HG02973 (cell line): Measurements from ENCODE around the gene WDR86.

Experiments used
- ATAC-seq: cut with Tn5 transposase; IDR thresholded peaks from one replicate; pipeline ENCODE4 v1.9.1; 2021; ENCODE audit warnings: moderate library complexity; ENCODE audit not compliant: unreplicated experiment

The WDR86 gene

GRCh38 chr7:151428378-151429236, 18.8 kb upstream of the WDR86 start:
- no peak for ATAC-seq

GRCh38 chr7:151427705-151428377, 18.0 kb upstream of the WDR86 start:
- no peak for ATAC-seq

GRCh38 chr7:151426904-151427704, 17.3 kb upstream of the WDR86 start:
- ATAC-seq = no peak

- ATAC-seq = no peak
These were observed 16.6 kb upstream of the WDR86 start for GRCh38 chr7:151426441-151426903.

GRCh38 chr7:151425670-151426440, 16.0 kb upstream of the WDR86 start:
- no peak for ATAC-seq

GRCh38 chr7:151424799-151425198, 15.0 kb upstream of the WDR86 start:
- ATAC-seq = no peak

GRCh38 chr7:151423936-151424335, 14.1 kb upstream of the WDR86 start:
- ATAC-seq = no peak

DNA sequence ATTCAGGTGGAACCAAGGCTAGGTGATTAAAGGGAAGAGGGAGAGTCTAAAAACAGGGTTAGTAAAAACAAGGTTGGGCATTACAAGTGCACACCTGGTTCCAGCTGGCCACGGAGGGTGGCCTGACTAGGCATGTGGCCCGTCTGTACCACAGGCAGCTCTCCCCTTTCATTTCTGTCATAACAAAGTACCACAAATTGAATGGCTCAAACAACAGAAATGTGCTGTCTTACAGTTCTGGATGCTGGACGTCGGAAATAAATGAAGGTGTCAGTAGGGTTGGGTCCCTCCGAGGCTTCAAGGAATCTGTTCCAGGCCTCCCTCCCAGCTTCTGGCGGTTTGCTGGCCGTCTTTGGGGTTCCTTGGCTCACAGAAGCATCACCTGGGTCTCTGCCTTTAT, 13.4 kb upstream of the WDR86 start:
- no peak for ATAC-seq

DNA sequence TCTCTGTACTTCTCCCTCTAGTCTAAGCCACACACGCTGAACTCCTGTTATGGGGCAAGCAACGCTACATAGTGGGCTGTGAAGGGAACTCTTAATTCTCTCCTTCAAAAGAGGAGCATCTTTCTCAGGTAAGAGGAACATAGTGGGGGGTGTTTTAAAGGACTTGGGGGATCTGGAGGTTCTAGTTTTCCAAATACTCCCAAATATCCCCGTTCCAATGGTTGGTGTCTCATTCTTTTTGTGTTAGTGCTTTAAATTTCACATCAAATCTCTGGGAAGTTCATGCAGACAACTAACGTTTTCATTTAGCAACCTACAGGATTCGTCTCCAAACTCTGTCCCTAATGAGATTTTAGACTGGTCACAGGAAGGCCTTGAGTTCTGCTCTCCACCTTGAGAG, 12.4 kb upstream of the WDR86 start:
- ATAC-seq = no peak

- no peak for ATAC-seq
These were observed 10.3 kb upstream of the WDR86 start for GRCh38 chr7:151420144-151420543.

DNA sequence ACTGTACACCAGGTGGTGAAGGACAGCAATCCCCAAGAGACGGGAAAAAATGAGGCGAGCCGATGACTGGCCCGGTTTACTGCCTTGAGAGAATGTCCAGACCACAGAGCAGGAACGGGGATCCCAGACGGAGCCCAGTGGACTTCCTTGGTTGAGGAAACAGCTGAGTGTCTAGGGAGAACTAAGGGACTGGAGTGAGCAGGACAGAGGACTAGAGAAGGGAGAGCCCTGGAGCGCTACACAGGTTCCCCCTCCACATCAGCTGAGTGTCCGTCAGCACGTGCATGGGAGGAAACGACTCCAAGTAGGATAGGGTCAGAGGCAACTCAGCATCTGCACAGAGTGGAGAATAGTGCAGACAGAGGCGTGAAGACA, 7.1 kb upstream of the WDR86 start:
- ATAC-seq = no peak

DNA sequence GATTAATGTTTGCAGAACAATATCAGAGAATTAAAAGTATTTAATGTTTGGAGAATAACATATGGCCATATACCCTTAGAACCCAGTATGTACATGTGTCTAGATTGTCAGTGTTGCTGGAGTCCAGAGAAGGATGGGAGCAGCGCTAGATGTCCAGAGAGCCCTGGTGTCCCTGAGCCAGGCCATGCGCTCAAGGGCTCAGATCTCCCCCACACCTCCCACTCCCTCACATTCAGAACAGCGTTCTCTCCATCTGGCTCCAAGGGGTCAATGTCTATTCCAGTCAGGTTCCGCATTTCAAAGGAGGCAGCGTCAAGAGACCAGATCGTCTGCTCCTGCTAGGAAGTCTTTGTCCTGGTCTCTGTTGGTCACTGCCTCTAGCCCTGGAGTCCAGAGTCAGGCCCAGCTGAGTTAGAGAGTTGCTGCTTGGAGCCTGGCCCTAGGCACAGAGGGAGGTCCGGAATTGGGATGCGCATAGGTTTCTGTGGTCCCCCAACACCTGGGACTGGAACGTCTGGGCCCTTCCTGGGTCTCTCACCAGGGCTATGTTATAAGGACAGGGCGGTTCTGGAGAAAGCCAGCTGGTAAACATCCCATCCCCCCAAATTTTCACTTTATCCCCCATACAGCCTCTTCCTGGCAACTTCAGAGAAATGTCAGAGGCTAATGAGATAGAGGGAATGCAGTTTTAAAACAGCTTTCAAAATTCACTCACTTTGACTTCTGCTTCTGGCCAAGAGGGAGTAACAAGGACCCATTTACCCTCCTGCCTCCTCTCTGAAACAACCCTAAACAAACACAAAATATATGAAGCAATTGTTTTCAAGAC, 6.5 kb upstream of the WDR86 start:
- no peak for ATAC-seq

GRCh38 chr7:151415375-151416105, 5.7 kb upstream of the WDR86 start:
- ATAC-seq = no peak

- no peak for ATAC-seq
These were observed 3.4 kb upstream of the WDR86 start for GRCh38 chr7:151413241-151413640.

DNA sequence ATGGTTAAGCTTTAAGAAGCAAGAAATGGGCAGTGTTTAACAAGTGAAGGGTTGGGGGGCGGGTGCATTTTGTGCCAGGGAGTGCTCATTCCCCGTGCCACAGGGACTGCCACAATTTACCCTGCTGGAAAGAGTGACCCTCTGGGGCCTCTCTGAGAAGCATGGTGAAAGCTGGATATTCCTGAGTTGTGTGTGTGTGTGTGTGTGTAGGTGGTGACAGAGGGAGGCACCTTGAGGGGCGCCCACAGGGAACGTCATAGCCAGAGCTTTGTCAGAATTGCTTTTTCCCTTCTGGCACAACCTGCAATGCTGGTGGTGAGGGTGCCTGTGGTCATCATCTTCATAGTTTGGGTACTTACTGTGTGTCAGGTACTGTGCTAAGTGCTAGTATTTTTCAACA, 2.5 kb upstream of the WDR86 start:
- no peak for ATAC-seq

DNA sequence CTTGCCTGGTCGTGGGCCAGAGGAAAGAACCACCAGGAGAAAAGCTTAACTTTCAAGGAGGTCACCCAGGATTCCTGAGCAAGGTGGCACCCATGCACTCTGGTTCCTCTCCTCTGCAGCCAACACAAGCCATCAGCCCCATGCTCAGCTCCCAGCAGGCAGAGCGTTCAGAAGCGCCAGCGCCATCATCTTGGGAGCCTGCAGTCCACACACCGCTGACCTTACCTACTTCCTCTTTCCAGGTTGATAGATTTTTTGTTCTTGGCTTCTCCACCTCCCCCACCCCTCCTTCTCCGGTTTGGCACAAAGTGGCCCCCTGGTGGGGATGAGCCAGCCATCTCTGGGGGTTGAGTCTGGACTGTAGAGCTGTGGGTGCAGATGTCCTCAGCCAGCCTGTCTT, 1.7 kb upstream of the WDR86 start:
- ATAC-seq = no peak

GRCh38 chr7:151410405-151411390, 860 bp upstream of the WDR86 start:
- ATAC-seq = no peak
